Kidney (tissue), 14 donors: ENCODE data around the gene RANBP3. TPM values are rescaled to one million over a fixed set of nuclear protein-coding genes. Genes with fewer than 3 reads are reported as not detected.

Source experiments
- DNase-seq, 5 donors: peaks; one replicate each; pipeline ENCODE4 v3.0.0-alpha.2; 2013 to 2020
- FAIRE-seq: peaks from 2 replicates; lab custom pipeline; 2012; peaks lifted over from hg19 to GRCh38; lab: Jason Lieb, UNC
- H3K27ac ChIP-seq, 2 donors: one replicate each; pipeline ENCODE4 v1.7.0; 2013; ENCODE audit warnings: low read depth in 2 of 2, low read length in 2 of 2, inconsistent platforms in 1 of 2
- H3K27me3 ChIP-seq: one replicate; pipeline ENCODE4 v1.7.1; 2013; ENCODE audit warnings: low read length, inconsistent platforms; ENCODE audit not compliant: control insufficient read depth, insufficient read depth
- H3K36me3 ChIP-seq, 3 donors: one replicate each; pipeline versions ENCODE4 v1.7.0 to v1.7.1; 2013; ENCODE audit warnings: low read length in 3 of 3, control low read depth in 1 of 3, inconsistent platforms in 1 of 3; ENCODE audit not compliant: insufficient read depth in 3 of 3, control insufficient read depth in 2 of 3
- H3K4me1 ChIP-seq, 3 donors: one replicate each; pipeline versions ENCODE4 v1.7.0 to v1.7.1; 2013; ENCODE audit warnings: low read length in 3 of 3, inconsistent platforms in 1 of 3, low read depth in 1 of 3; ENCODE audit not compliant: control insufficient read depth in 2 of 3, insufficient read depth in 2 of 3
- H3K4me3 ChIP-seq, 3 donors: one replicate each; pipeline versions ENCODE4 v1.7.0 to v1.8.1; 2013; ENCODE audit warnings: low read length in 3 of 3, control low read depth in 1 of 3, inconsistent platforms in 1 of 3
- H3K9ac ChIP-seq, 3 donors: one replicate each; pipeline versions ENCODE4 v1.7.0 to v1.7.1; 2013; ENCODE audit warnings: low read length in 3 of 3, control low read depth in 1 of 3, inconsistent platforms in 1 of 3
- H3K9me3 ChIP-seq, 3 donors: one replicate each; pipeline versions ENCODE4 v1.7.0 to v1.7.1; 2013; ENCODE audit warnings: low read length in 3 of 3, control low read depth in 1 of 3, inconsistent platforms in 1 of 3; ENCODE audit not compliant: control insufficient read depth in 2 of 3, insufficient read depth in 1 of 3
- intact Hi-C: fragments of 100-400 bp; cut with DNase I; formaldehyde crosslinking; loops from one replicate; pipeline ENCODE4 v1.11.1; 2022
- polyA plus RNA-seq: library from polyadenylated mRNA; stranded (reverse); fragments of 350-450 nt; fragmentation: Illumina TruSeq; extraction: RNeasy Lipid Tissue Mini Kit (QIAGEN cat#74804); gene quantifications from one replicate; pipeline ENCODE4 v1.2.3, GENCODE V29; 2014; ENCODE audit warnings: low read depth, low replicate concordance; ENCODE audit not compliant: insufficient read depth
- total RNA-seq: library from RNA; stranded (reverse); fragmentation: NEBNext Ultra II Directional; extraction: Animal tissue kit (Norgen Biotek cat#: 25700); gene quantifications from one replicate; pipeline ENCODE4 v1.2.1, GENCODE V29; 2021
- TF ChIP-seq, protein P1 (sequence below): IDR thresholded peaks from 3 replicates; pipeline ENCODE4 v1.5.1; 2012; ENCODE audit warnings: mild to moderate bottlenecking, moderate library complexity, borderline replicate concordance; ENCODE audit not compliant: insufficient read depth; ENCODE audit errors: extremely low read depth
- donor health status: control.
- donor health status: control.
- donor health status: control.
- donor health status: control.
- donor health status: control.
- donor health status: DM: yes; HTN: yes; CAD: no.
- donor health status: Normal renal cell carcinoma (clear cell type).

RANBP3 gene
- total and polyA plus RNA-seq, 2 donors from 2014 or later = 33.7 to 69.7 TPM

DNA sequence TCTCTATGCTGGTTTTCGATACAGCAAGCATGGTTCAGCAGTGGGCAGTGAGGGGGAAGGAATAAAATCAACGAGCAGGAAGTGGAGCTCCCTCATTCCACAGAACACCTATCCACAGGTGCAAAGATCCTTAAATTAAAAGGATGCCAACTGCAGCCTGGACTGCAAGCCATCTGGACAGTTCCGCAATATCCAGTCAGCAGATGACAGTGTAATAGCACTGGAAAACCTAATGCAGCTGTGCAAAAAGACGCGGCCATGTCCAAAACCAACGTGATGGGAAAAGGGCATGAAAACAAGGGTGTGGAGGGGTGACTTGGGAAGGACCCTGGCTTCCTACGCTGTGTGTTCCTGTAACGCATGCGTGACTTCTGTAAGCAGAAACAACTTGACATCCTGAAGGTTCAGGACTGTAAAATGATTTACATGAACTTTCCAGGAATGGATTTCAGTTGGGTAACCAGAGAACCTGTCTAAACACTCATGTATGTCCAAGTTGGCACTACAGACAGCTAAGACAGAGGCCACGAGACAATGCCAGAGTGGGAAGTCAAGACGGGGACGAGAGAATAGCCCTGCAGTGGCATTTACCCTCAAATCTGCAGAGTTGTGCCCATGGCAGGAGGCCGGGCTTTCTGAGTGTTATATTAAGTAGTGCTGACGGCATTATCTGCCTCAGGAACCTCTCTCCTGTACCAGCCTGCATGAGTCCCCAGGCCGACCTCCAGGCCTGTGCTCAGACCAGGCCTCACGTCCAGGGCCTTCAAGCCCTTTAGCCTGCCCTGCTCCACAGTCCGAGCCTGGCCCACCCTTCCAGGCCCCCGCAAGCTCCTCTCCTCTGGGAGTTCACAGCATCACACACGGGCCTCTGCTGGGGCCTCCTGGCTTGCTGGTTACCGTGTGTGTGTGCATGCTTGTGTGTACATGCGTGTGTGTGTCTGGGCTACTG is 37.4 kb downstream of the RANBP3 start:
- Histone ChIP-seq H3K4me1 (peaks cover 0 to 7% (median under 1%) of the 10 kb centered on the region in 3 donors), H3K36me3 (peaks cover 0 to 21% (median 11%) of the 10 kb centered on the region in 3 donors), H3K27ac (no peak overlapping the region), H3K9ac (no peak overlapping the region), H3K27me3 (no peaks in the 10 kb centered on the region), H3K4me3 (no peak overlapping the region), H3K9me3 (no peaks in the 10 kb centered on the region)
- intact Hi-C loops = no loop called here
- no peak for FAIRE-seq
- peak in 2 of 5 donors; percentile 70 to 74 for DNase-seq
- TF ChIP-seq, protein P1, sequence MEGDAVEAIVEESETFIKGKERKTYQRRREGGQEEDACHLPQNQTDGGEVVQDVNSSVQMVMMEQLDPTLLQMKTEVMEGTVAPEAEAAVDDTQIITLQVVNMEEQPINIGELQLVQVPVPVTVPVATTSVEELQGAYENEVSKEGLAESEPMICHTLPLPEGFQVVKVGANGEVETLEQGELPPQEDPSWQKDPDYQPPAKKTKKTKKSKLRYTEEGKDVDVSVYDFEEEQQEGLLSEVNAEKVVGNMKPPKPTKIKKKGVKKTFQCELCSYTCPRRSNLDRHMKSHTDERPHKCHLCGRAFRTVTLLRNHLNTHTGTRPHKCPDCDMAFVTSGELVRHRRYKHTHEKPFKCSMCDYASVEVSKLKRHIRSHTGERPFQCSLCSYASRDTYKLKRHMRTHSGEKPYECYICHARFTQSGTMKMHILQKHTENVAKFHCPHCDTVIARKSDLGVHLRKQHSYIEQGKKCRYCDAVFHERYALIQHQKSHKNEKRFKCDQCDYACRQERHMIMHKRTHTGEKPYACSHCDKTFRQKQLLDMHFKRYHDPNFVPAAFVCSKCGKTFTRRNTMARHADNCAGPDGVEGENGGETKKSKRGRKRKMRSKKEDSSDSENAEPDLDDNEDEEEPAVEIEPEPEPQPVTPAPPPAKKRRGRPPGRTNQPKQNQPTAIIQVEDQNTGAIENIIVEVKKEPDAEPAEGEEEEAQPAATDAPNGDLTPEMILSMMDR = no peak

DNA sequence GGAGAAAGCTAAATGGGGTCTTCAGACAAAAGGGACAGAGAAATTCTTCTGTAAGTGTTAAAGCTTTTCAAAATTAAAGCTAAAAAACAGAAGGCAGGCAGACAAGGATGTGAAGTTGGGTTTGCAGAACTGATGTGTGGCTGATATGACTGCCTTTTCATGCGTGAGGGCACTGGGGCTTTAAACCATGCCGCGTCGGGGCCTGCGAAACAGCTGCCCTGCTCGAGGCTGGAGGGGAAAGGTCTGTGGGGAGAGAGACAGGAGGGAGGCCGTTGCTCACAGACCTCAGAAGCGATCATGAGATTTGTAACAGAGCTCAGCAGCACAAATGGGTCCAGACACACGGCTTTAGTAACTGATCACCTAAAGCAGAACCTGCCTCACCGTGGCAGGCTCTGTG is 40.4 kb downstream of the RANBP3 start:
- H3K36me3 ChIP-seq = peaks cover 0 to 21% (median 11%) of the 10 kb centered on the region in 3 donors
- no peaks in the 10 kb centered on the region for H3K9me3 ChIP-seq
- TF ChIP-seq, protein P1 = no peak
- H3K27me3 ChIP-seq = no peaks in the 10 kb centered on the region
- intact Hi-C loops = no loop called here
- no peak for DNase-seq
- no peak overlapping the region for H3K27ac ChIP-seq
- FAIRE-seq = no peak
- H3K4me1 ChIP-seq = peaks cover 0 to 7% (median 2%) of the 10 kb centered on the region in 3 donors
- H3K4me3 ChIP-seq = no peak overlapping the region
- H3K9ac ChIP-seq = no peak overlapping the region

GRCh38 chr19:5936292-5936592 is 41.7 kb downstream of the RANBP3 start:
- Histone ChIP-seq H3K36me3 (peaks cover 0 to 22% (median 13%) of the 10 kb centered on the region in 3 donors), H3K4me3 (no peak overlapping the region), H3K27ac (no peak overlapping the region), H3K9ac (no peak overlapping the region), H3K9me3 (no peaks in the 10 kb centered on the region), H3K4me1 (peaks cover 0 to 2% (median 2%) of the 10 kb centered on the region in 3 donors), H3K27me3 (no peaks in the 10 kb centered on the region)
- intact Hi-C loops = no loop called here
- FAIRE-seq (no peak), DNase-seq (no peak)
- TF ChIP-seq, protein P1 = no peak
